Measurements from ENCODE around the gene DPP6. TPM values are rescaled to one million over a fixed set of nuclear protein-coding genes. Genes with fewer than 3 reads are reported as not detected.

DPP6 gene
- total RNA-seq, 4 donors from 2014 or later = 1.5 to 2.9 TPM; not detected in 2

- no peaks in the 10 kb centered on the region for H3K9me3 ChIP-seq
- DNase-seq = no peak
- TF ChIP-seq CTCF (IDR thresholded peaks at IDR 0.05) = no peak
- no peak for TF ChIP-seq POLR2A (IDR thresholded peaks at IDR 0.05)
- H3K27me3 ChIP-seq = no peaks in the 10 kb centered on the region
- H3K36me3 ChIP-seq = no peaks in the 10 kb centered on the region
- no peaks in the 10 kb centered on the region for H3K4me1 ChIP-seq
- H3K27ac ChIP-seq = no peak overlapping the region
- H3K4me3 ChIP-seq = no peak overlapping the region
Observed at GRCh38 chr7:154484406-154484805, 432.2 kb downstream of the DPP6 start.

DNA sequence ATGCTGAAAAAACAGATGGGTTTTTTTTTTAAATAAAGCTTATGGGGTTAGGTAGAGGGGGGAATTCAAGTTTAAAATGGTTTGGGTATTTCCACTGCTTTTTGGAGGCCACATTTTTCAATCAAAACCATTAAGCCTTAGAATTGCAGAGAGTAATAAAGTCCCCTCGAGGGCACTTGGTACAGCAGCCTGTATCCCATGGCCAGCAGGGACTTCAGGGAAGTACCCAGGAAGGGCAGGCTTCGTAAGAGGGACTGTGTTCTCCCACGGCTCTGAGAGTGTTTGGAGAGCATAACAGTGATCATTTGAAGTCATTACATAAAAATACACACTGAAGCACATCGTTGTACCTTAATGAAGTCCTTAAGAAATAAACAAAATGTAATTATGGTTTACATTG is 432.7 kb downstream of the DPP6 start:
- H3K4me3 ChIP-seq = no peak overlapping the region
- DNase-seq = no peak
- no peak for TF ChIP-seq CTCF (IDR thresholded peaks at IDR 0.05)
- no peak for TF ChIP-seq POLR2A (IDR thresholded peaks at IDR 0.05)

GRCh38 chr7:154489897-154490296 is 437.7 kb downstream of the DPP6 start:
- no peaks in the 10 kb centered on the region for H3K27me3 ChIP-seq
- no peaks in the 10 kb centered on the region for H3K4me1 ChIP-seq
- no peak for TF ChIP-seq CTCF (IDR thresholded peaks at IDR 0.05)
- TF ChIP-seq POLR2A (IDR thresholded peaks at IDR 0.05) = no peak
- no peaks in the 10 kb centered on the region for H3K9me3 ChIP-seq
- H3K4me3 ChIP-seq = no peak overlapping the region
- DNase-seq = no peak
- H3K36me3 ChIP-seq = no peaks in the 10 kb centered on the region
- H3K27ac ChIP-seq = no peak overlapping the region

More for the DNA sequence above, 432.7 kb downstream of the DPP6 start:
- Histone ChIP-seq H3K9me3 (no peaks in the 10 kb centered on the region), H3K36me3 (no peaks in the 10 kb centered on the region), H3K27ac (no peak overlapping the region), H3K4me1 (no peaks in the 10 kb centered on the region), H3K27me3 (no peaks in the 10 kb centered on the region)

GRCh38 chr7:154493594-154493993 is 441.4 kb downstream of the DPP6 start:
- Histone ChIP-seq H3K27ac (no peak overlapping the region), H3K4me1 (no peaks in the 10 kb centered on the region), H3K9me3 (no peaks in the 10 kb centered on the region), H3K36me3 (no peaks in the 10 kb centered on the region), H3K27me3 (no peaks in the 10 kb centered on the region), H3K4me3 (no peak overlapping the region)
- no peak for TF ChIP-seq CTCF (IDR thresholded peaks at IDR 0.05)
- TF ChIP-seq POLR2A (IDR thresholded peaks at IDR 0.05) = no peak
- DNase-seq = no peak

- H3K27ac ChIP-seq = no peak overlapping the region
- peaks cover 0 to 5% (median 0%) of the 10 kb centered on the region in 4 donors for H3K9me3 ChIP-seq
- H3K27me3 ChIP-seq = no peaks in the 10 kb centered on the region
- DNase-seq = no peak
- TF ChIP-seq CTCF (IDR thresholded peaks at IDR 0.05) (no peak), POLR2A (IDR thresholded peaks at IDR 0.05) (no peak)
- no peak overlapping the region for H3K4me3 ChIP-seq
- no peaks in the 10 kb centered on the region for H3K4me1 ChIP-seq
- no peaks in the 10 kb centered on the region for H3K36me3 ChIP-seq
Observed at GRCh38 chr7:154497751-154498150, 445.6 kb downstream of the DPP6 start.

- no peak for DNase-seq
- no peak overlapping the region for H3K27ac ChIP-seq
- no peak overlapping the region for H3K4me3 ChIP-seq
- TF ChIP-seq POLR2A (IDR thresholded peaks at IDR 0.05) = no peak
- peak in 5 of 6 experiments; percentile 29 to 44 (median 31) for TF ChIP-seq CTCF (IDR thresholded peaks at IDR 0.05)
- no peaks in the 10 kb centered on the region for H3K4me1 ChIP-seq
- no peaks in the 10 kb centered on the region for H3K36me3 ChIP-seq
- no peaks in the 10 kb centered on the region for H3K27me3 ChIP-seq
- H3K9me3 ChIP-seq = peaks cover 0 to 5% (median 0%) of the 10 kb centered on the region in 4 donors
Observed at GRCh38 chr7:154503962-154504550, 451.9 kb downstream of the DPP6 start.

All from Peyer's patch (tissue), 4 donors.